SH-SY5Y (cell line): ENCODE measurements around the gene ABCB10.

Experiments
- GATA2 ChIP-seq: IDR thresholded peaks from 2 replicates; pipeline ENCODE4 v1.6.1; 2011; ENCODE audit warnings: mild to moderate bottlenecking, low read depth, low read length
- GATA3 ChIP-seq: IDR thresholded peaks from 2 replicates; pipeline ENCODE4 v1.6.1; 2011; ENCODE audit warnings: low read depth, mild to moderate bottlenecking, low read length, moderate library complexity

DNA sequence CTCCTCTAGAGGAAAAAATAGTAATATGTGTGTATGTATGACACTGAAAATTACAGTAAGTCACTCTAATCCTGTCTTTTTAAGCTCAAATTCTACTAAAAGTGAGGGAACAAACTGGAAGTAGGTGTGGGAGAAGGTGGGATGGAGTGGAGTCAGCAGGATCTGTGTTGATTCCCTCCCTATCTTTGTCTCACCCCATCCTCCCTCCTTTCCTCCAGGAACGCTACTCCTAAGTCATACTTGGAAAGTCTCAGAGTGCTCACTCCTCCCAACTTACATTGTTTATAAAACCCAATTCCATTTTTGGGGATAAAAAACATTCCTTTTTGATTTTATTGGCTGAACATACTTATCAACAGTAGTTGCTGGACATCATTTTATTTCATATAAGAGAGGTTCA lies 35.5 kb downstream of the ABCB10 start:
- no peak for TF ChIP-seq GATA2
- TF ChIP-seq GATA3, result no peak
